Esophagus squamous epithelium (tissue), 5 donors: ENCODE results near the gene GLB1L2. TPM values are rescaled to one million over a fixed set of nuclear protein-coding genes. Genes with fewer than 3 reads are reported as not detected.

Source experiments
- DNase-seq: peaks from one replicate; lab custom pipeline; 2025; lab: John Stamatoyannopoulos, UW
- H3K27ac ChIP-seq, 4 donors: fragments of 200-600 bp; sonication (generic); one replicate each; pipeline ENCODE4 v1.5.1; 2016 to 2019; ENCODE audit warnings: mild to moderate bottlenecking in 1 of 4
- H3K27me3 ChIP-seq, 4 donors: fragments of 200-600 bp; sonication (generic); 1 replicate in 3 of 4; 2 replicates in 1 of 4; pipeline versions ENCODE4 v1.5.1 to v1.6.0; 2017 to 2021; ENCODE audit warnings: antibody characterized with exemption in 1 of 4
- H3K36me3 ChIP-seq, 3 donors: fragments of 200-600 bp; sonication (generic); one replicate each; pipeline ENCODE4 v1.5.1; 2016 to 2019
- H3K4me1 ChIP-seq, 3 donors: fragments of 200-600 bp; sonication (generic); one replicate each; pipeline ENCODE4 v1.5.1; 2017 to 2019
- H3K4me3 ChIP-seq, 4 donors: fragments of 200-600 bp; sonication (generic); 1 replicate in 3 of 4; 2 replicates in 1 of 4; pipeline ENCODE4 v1.5.1; 2016 to 2019; ENCODE audit warnings: mild to moderate bottlenecking in 2 of 4, moderate library complexity in 1 of 4
- H3K9me3 ChIP-seq, 3 donors: fragments of 200-600 bp; sonication (generic); one replicate each; pipeline ENCODE4 v1.5.1; 2016 to 2019
- CTCF ChIP-seq, 6 experiments: fragments of 450-650 bp in 4 of 6; fragments of 200-600 bp in 2 of 6; sonication (generic) in 2 of 6; IDR thresholded peaks; one replicate each; pipeline ENCODE4 v1.5.1; 2016 to 2019; ENCODE audit warnings: antibody characterized with exemption in 6 of 6, mild to moderate bottlenecking in 4 of 6, moderate library complexity in 4 of 6
- POLR2A ChIP-seq, 4 donors: fragments of 450-650 bp; IDR thresholded peaks; one replicate each; pipeline ENCODE4 v1.6.1; 2017; ENCODE audit warnings: antibody characterized with exemption in 4 of 4, mild to moderate bottlenecking in 4 of 4, moderate library complexity in 3 of 4
- WGBS, 2 donors: methylation state at CpG; one replicate each; pipeline ENCODE4 v1.1.5; 2018; 5-methylcytosine and 5-hydroxymethylcytosine counted together
- intact Hi-C: fragments of 100-400 bp; cut with DNase I; formaldehyde crosslinking; loops from one replicate; pipeline ENCODE4 v1.15.0; 2022
- total RNA-seq, 4 donors: library from RNA; depleted of rRNA; stranded (reverse); fragments of >200 nt; gene quantifications; one replicate each; pipeline ENCODE4 v1.1.0, GENCODE V29; 2016
- donor health status: DM: yes; HTN: yes; CAD: no.

Gene GLB1L2
- total RNA-seq, 4 donors from 2014 or later = 2.8 to 7.8 (median 3.7) TPM

- H3K27me3 ChIP-seq = no peaks in the 10 kb centered on the region
- peaks cover 0 to 11% (median 0%) of the 10 kb centered on the region in 3 donors for H3K36me3 ChIP-seq
- no peak for DNase-seq
- WGBS, 2 donors = 80% methylated on average over 3 of the region's 8 CpGs; no CpG with 5 or more reads in 1 of the 2 donors
- no peak overlapping the region for H3K4me3 ChIP-seq
- intact Hi-C loops = no loop called here
- no peaks in the 10 kb centered on the region for H3K4me1 ChIP-seq
- H3K27ac ChIP-seq = no peak overlapping the region
- H3K9me3 ChIP-seq = no peaks in the 10 kb centered on the region
- TF ChIP-seq POLR2A (IDR thresholded peaks at IDR 0.05) = no peak
- no peak for TF ChIP-seq CTCF (IDR thresholded peaks at IDR 0.05)
Measured at GRCh38 chr11:134372961-134373360, 41.2 kb downstream of the GLB1L2 start.

GRCh38 chr11:134373591-134374052 is 41.8 kb downstream of the GLB1L2 start:
- no peak for TF ChIP-seq POLR2A (IDR thresholded peaks at IDR 0.05)
- no peak for TF ChIP-seq CTCF (IDR thresholded peaks at IDR 0.05)

GRCh38 chr11:134374171-134374570 is 42.4 kb downstream of the GLB1L2 start:
- intact Hi-C loops = no loop called here
- no peaks in the 10 kb centered on the region for H3K4me1 ChIP-seq
- H3K9me3 ChIP-seq = no peaks in the 10 kb centered on the region
- H3K36me3 ChIP-seq = peaks cover 0 to 3% (median 0%) of the 10 kb centered on the region in 3 donors
- TF ChIP-seq POLR2A (IDR thresholded peaks at IDR 0.05) (no peak), CTCF (IDR thresholded peaks at IDR 0.05) (no peak)
- WGBS, 2 donors = 66 to 89% methylated on average over 3 to 7 of the region's 9 CpGs
- no peaks in the 10 kb centered on the region for H3K27me3 ChIP-seq
- no peak overlapping the region for H3K27ac ChIP-seq
- no peak overlapping the region for H3K4me3 ChIP-seq
- DNase-seq = no peak

More at GRCh38 chr11:134373591-134374052, 41.8 kb downstream of the GLB1L2 start:
- WGBS, 2 donors = 58 to 85% methylated on average over 5 to 12 of the region's 14 CpGs
- Histone ChIP-seq H3K9me3 (no peaks in the 10 kb centered on the region), H3K4me1 (no peaks in the 10 kb centered on the region), H3K36me3 (peaks cover 0 to 9% (median 0%) of the 10 kb centered on the region in 3 donors), H3K4me3 (no peak overlapping the region), H3K27ac (no peak overlapping the region), H3K27me3 (no peaks in the 10 kb centered on the region)
- no peak for DNase-seq
- intact Hi-C loops = no loop called here

GRCh38 chr11:134374891-134375550 is 43.2 kb downstream of the GLB1L2 start:
- Histone ChIP-seq H3K27ac (no peak overlapping the region), H3K4me1 (no peaks in the 10 kb centered on the region), H3K36me3 (no peaks in the 10 kb centered on the region), H3K27me3 (peaks cover 0 to 6% (median 0%) of the 10 kb centered on the region in 4 donors), H3K4me3 (no peak overlapping the region), H3K9me3 (no peaks in the 10 kb centered on the region)
- 59 to 83% methylated on average over 8 to 10 of the region's 16 CpGs for WGBS, 2 donors
- no peak for DNase-seq
- intact Hi-C loops = no loop called here
- TF ChIP-seq CTCF (IDR thresholded peaks at IDR 0.05) (no peak), POLR2A (IDR thresholded peaks at IDR 0.05) (no peak)

- Histone ChIP-seq H3K4me1 (no peaks in the 10 kb centered on the region), H3K27ac (no peak overlapping the region), H3K9me3 (no peaks in the 10 kb centered on the region), H3K27me3 (peaks cover 0 to 8% (median 0%) of the 10 kb centered on the region in 4 donors), H3K4me3 (no peak overlapping the region), H3K36me3 (no peaks in the 10 kb centered on the region)
- DNase-seq = no peak
- intact Hi-C loops = no loop called here
- 75 to 93% methylated on average over 3 to 12 of the region's 18 CpGs for WGBS, 2 donors
- no peak for TF ChIP-seq CTCF (IDR thresholded peaks at IDR 0.05)
- TF ChIP-seq POLR2A (IDR thresholded peaks at IDR 0.05) = no peak
Measured at GRCh38 chr11:134376150-134376921, 44.5 kb downstream of the GLB1L2 start.
